ENCODE results near the gene SHC3.

DNA sequence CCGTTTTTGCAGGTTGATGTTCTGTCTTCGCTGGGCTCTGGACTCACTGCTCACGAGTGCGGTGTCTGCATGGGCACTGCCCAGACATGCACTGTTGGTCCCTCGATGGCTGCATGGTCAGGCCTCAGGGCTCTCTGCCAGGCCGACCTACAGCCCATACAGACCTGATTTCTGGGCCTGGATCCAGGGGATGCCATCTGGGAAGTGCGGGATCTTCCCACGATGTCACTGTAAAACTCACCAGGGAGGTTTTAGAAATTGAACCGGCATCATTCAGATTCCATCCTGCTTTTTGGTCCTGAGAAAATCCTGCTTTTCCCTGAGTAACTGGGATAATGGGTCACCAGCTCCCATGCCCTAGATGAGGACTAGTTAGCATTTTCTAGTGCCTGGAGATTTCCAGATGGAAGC, 178.2 kb downstream of the SHC3 start:
- TF ChIP-seq POLR2A (IDR thresholded peaks at IDR 0.05) = no peak
- TF ChIP-seq, protein P1, sequence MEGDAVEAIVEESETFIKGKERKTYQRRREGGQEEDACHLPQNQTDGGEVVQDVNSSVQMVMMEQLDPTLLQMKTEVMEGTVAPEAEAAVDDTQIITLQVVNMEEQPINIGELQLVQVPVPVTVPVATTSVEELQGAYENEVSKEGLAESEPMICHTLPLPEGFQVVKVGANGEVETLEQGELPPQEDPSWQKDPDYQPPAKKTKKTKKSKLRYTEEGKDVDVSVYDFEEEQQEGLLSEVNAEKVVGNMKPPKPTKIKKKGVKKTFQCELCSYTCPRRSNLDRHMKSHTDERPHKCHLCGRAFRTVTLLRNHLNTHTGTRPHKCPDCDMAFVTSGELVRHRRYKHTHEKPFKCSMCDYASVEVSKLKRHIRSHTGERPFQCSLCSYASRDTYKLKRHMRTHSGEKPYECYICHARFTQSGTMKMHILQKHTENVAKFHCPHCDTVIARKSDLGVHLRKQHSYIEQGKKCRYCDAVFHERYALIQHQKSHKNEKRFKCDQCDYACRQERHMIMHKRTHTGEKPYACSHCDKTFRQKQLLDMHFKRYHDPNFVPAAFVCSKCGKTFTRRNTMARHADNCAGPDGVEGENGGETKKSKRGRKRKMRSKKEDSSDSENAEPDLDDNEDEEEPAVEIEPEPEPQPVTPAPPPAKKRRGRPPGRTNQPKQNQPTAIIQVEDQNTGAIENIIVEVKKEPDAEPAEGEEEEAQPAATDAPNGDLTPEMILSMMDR (IDR thresholded peaks at IDR 0.05) = no peak

Data from stomach (tissue), 4 donors.